Medulla oblongata (tissue), 1 donor: ENCODE data around the gene PTPRM.
A peak's percentile ranks its signal among the peaks of the same experiment; 100 is the strongest.
"Not testable (repeated sequence)": the region's sequence is repeated elsewhere in the genome, so short reads cannot be mapped to it uniquely, and the experiment has no call there.

Experiments
- DNase-seq: peaks from one replicate; pipeline ENCODE4 v3.0.0-alpha.2; 2015; ENCODE audit errors: extremely low spot score

Gene PTPRM

DNA sequence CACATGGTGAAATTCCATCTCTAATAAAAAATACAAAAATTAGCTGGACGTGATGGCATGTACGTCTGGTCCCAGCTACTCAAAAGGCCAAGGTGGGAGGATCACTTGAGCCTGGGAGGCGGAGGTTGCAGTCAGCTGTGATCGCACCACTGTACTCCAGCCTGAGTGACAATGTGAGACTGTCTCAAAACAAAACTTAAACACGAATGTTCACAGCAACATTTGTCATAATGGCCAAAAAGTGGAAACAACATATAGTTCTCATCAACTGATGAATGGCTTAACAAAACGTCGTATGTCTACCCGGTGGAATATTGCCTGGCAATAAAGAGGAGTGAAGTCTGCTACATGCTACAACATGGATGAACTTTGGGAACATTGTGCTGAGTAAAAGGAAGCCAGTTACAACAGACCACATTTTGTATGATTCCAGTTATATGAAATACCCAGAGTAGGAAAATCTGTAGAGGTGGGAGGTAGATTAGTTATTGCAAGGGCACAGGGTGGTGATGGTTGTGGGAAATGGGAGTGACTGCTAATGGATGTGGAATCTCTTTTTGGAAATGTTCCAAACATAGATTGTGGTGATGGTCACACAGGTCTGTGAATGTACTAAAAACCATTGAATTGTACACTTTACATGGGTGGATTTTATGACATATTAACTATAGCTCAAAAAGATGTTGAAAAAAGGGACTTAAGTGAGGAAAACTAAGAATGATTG is 478.2 kb downstream of the PTPRM start:
- DNase-seq: no peak

- DNase-seq: no peak
Observed at GRCh38 chr18:8045884-8046281, 478.8 kb downstream of the PTPRM start.

DNA sequence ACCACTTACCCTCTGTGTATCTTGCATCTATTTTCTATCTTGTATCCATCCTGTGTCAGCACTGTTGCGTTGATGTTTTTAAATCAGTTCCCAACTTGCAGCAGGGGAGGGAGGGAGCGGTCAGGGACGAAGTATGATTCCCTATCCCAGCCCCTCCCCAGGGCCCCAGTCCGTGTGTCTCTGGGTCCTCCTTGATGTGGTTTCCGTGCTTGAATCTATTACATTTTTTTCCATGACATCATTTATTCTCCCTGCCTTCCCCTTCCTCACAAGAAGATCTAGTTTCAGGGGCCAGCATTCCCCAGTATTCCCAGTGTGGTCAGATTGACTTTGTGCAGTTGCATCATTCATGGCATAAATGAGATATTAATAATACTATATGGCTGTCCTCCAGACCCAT is 479.3 kb downstream of the PTPRM start:
- no peak for DNase-seq

DNA sequence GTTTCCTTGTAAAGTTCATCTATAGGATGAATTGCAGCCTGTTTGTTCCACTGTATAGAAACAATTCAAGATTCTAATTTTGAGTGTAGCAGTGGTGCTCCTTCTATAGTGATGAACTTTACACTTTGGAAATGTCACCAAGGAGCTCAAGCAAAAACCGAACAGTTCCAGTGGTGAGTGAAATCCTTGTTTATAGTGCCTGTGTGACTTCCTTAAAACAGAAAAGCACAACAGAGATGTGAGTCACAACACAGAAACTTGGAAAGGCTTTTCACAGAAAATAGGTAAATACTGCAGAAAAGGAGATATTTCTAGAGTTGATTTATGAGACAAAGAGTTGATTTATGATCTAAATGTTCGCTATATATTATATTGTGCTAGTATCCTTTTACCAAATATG is 482.0 kb downstream of the PTPRM start:
- DNase-seq: no peak

DNA sequence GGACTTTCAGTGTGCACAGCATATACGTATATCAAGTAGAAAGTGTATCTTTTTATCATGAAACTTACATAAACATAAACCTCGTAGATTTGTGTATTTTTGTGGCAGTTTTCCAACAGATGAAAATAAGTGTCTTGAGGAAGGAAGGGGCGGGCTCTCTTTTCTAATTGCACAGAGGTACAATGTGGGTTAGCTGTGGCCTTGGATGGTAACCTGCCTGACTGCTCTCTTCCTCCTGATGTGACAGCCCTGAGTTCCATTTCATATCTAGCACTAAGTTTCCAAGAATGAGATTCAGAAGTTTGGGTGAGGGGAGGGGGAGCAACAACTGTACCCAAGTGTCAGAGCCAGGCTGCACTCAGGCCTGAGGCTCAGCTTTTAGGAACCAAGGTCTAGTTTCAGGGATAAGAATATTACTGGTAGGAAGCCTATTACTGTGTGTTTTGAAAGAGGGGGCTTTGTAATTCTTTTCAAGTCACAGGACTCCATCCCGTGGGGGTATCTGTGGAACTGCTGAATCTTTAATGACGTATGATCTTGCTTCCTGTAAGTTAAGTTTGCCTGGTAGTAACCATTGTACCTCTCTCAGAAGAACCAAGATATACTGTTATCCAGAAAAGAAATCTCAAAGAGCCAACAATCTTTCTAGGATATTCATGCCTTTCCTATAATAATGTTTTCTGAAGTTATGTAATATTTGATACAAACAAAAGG is 483.7 kb downstream of the PTPRM start:
- no peak for DNase-seq

- no peak for DNase-seq
Observed at GRCh38 chr18:8051453-8051852, 484.3 kb downstream of the PTPRM start.

DNA sequence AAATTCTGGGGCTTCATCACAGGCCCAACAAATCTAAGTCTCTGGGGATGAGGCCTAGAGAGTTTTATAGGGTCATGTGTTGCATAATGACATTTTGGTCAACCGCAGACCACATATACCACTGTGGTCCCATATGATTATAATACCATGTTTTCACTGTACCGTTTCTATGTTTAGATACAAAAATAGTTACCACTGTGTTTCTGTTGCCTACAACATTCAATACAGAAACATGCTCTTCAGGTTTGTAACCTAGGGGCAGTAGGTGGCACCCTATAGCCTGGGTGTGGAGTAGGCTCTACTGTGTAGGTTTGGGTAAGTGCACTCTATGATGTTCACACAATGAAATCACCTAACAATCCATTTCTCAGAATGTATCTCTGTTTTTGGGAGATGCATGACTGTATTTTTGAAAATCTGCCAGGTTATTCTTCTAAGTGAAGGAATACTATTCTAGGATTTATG is 485.2 kb downstream of the PTPRM start:
- DNase-seq: no peak

- DNase-seq: no peak
Observed at GRCh38 chr18:8056723-8057122, 489.6 kb downstream of the PTPRM start.

DNA sequence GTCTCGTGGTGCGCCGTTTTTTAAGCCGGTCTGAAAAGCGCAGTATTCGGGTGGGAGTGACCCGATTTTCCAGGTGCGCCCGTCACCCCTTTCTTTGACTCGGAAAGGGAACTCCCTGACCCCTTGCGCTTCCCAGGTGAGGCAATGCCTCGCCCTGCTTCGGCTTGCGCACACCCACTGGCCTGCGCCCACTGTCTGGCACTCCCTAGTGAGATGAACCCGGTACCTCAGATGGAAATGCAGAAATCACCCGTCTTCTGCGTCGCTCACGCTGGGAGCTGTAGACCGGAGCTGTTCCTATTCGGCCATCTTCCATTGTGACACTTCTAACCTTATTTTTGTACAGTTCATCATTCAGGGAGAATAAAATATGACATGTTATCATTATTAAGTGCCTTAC is 496.0 kb downstream of the PTPRM start:
- not testable (repeated sequence) for DNase-seq

GRCh38 chr18:8063733-8064132 is 496.6 kb downstream of the PTPRM start:
- DNase-seq: no peak

DNA sequence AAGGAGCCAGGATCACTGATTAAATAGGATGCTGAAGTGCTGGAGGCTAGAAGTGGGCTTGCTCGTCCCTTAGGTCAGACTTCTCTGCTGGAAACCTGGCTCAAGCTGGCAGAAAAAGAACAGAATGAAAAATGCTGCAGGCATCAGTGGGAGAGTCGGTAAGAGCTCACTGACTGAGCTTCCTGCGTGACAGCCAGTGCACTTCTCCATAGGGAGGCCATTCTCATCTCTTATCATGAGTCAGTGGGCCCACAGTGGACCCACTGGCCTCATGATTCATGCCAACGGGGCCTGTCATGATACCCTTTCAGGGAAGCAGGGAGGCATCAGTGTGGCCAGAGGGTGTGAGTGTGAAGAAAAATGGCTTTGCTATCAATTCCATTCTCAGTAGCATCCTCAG is 498.2 kb downstream of the PTPRM start:
- no peak for DNase-seq

DNA sequence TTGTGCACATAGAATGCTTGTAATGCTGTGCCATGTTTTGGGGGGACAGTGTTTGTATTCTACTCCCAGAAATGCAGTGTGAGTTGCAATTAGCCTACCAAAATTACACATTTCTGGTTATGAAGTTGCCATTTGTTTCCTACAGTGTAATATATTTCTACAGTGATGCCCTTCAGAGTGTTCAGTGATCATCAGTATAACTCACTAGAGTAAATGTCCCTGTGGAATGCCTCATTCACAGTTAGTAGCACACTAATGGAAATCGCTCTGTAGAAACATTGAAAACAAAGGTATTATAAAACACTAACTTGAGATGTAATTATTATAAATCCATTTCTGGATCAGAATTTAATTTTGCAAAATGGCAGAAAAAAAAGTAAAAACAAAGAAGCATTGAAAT is 498.7 kb downstream of the PTPRM start:
- DNase-seq: no peak

DNA sequence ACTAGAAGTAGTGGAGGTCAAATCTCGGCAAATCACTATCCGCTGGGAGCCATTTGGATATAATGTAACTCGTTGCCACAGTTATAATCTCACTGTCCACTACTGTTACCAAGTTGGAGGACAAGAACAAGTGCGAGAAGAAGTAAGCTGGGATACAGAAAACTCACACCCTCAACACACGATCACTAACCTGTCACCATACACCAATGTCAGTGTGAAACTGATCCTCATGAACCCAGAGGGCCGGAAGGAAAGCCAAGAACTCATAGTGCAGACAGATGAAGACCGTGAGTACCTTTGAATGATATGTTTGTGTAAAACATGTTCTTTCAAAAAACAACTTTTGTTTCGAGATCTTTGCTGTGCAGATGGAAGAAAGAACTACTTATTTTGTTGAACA is 502.6 kb downstream of the PTPRM start:
- DNase-seq: no peak

DNA sequence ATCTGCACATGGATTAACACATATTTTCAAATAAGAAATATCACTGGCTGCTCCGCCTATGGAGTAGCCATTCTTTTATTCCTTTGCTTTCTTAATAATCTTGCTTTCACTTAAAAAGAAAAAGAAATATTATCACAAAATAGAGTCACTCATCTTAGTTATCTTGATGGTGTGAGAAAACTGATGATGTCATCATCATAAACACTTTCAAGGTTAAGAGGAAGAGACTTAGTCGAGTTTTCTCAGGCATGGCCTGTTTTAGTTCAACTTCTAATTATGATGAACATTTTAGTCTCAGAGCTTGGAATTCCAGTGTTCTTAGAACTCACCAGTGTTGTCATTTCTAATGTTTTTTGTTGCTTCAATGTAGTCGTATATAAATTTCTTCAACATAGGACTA is 506.1 kb downstream of the PTPRM start:
- no peak for DNase-seq

- no peak for DNase-seq
Observed at GRCh38 chr18:8080092-8080491, 513.0 kb downstream of the PTPRM start.

DNA sequence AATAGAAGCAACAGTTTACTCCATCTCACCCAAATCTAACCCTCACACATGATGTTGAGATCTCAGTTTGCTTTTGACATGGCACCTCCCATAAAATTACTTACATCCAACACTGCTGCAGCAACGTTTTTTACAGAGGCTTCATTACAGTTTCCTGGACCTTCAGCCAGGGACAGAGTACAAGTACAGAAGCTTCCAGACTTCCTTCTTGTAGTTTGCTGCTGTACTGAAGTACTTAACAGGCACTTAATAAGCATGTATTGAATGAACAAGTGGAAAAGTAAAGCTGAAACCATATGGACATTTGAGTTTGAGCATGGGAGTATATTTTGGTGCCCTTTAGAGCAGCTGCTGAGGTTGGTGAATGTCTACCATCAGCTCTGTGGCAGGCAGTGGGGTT is 514.2 kb downstream of the PTPRM start:
- no peak for DNase-seq

DNA sequence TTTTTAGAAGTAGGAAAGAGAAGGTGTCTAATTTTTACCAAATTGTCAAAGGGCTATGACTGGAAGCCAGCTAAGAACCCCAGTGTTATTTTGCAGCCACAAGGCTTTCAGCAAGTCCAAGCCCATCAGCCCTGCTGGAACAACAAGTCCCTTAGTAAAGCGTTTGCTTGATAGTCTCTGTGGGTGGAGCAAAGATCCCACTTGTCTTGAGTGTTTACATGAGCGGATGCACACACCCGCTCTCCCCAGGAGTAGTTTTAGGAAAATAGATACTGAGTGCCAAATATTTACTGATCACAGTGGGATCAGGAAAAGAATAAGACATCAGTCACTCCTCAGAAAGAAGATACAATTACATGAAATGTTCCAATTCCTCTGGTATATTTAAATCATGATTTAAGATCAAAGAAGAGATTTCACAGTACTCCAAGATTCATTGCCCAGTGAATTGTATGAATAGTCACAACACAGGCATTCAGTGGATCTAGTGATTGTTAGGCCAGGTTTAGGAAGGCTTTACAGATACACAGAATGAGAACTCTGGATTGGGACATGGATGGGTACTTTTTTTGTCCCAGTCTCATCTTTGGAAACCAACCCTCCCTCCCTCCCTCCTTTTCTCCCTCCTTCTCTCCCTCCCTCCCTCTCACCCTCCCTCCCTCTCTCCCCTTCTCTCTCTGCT is 514.9 kb downstream of the PTPRM start:
- no peak for DNase-seq

DNA sequence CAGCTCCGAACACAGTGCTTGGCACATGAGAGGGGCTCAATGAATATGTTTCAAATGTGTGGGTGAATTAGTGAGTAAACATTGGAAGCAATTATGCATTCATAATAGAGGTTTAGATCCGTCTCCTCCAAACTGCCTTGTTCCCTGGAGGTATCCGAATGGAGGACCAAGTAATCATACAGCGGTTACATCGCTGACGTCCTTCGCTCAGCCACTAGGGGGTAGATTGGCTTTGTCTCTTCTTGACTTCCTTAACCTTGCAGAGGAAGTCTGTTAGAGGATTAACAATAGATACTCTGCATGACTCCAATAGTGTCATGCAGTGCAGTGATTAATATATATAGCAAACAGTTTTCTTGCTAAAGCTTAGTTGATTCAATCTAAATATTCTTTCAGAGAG is 517.0 kb downstream of the PTPRM start:
- DNase-seq: peak; percentile 44

DNA sequence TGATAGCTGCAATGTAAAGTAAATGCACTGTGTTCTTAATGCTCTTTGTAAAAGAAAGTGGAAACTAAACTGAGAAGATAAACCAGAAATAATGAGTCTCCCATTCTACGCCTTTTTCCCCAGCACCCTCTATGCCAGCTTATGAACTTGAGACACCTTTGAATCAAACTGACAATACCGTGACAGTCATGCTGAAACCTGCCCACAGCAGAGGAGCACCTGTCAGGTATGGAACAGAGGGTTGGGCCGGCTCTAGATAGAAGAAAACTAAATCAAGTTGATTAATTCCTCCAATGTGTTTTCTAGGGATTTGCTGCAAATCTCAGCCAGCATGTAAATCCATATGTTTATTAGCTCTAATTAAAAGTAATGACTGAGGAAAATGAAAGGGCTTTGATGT is 521.5 kb downstream of the PTPRM start:
- DNase-seq: no peak

GRCh38 chr18:8091035-8091434 is 523.9 kb downstream of the PTPRM start:
- no peak for DNase-seq

GRCh38 chr18:8095947-8096570 is 528.9 kb downstream of the PTPRM start:
- DNase-seq: no peak

- no peak for DNase-seq
Observed at GRCh38 chr18:8097399-8097798, 530.3 kb downstream of the PTPRM start.
